ENCODE results near the gene ICA1. TPM values are rescaled to one million over a fixed set of nuclear protein-coding genes. Genes with fewer than 3 reads are reported as not detected.

ICA1 gene
- total RNA-seq, 5 donors from 2014 or later (not counting 1 experiment from before 2014, with no cell fraction given), result 0.82 to 2.4 (median 1.1) TPM

- Mint-ChIP-seq H3K9me3 (no peaks in the 10 kb centered on the region), H3K4me3 (peak overlapping the region; percentile 52 to 74 (median 69)), H3K27me3 (no peaks in the 10 kb centered on the region), H3K36me3 (peaks cover 5% of the 10 kb centered on the region), H3K27ac (peak overlapping the region; percentile 95 to 97), H3K4me1 (peaks cover 75 to 86% (median 81%) of the 10 kb centered on the region in 3 donors)
- Histone ChIP-seq H3K27me3 (replicated peaks in 1 of 2; ENCODE audit: control insufficient read depth in 2 of 2, extremely low read depth in 1 of 2, insufficient read depth in 2 of 2, low read length in 1 of 2) (no peaks in the 10 kb centered on the region), H3K4me1 (ENCODE audit: control insufficient read depth in 1 of 2, extremely low read depth in 1 of 2, insufficient read depth in 2 of 2, low read length in 2 of 2) (peaks cover 58 to 72% of the 10 kb centered on the region in 2 experiments), H3K27ac (ENCODE audit: low read length) (peak overlapping the region; percentile 92), H3K36me3 (ENCODE audit: control insufficient read depth in 2 of 2, extremely low read depth in 1 of 2, insufficient read depth in 1 of 2, low read length in 1 of 2) (no peaks in the 10 kb centered on the region), H3K9me3 (no peaks in the 10 kb centered on the region), H3K4me3 (ENCODE audit: control insufficient read depth in 1 of 2, extremely low read depth in 1 of 2, low read length in 1 of 2) (peak overlapping the region; percentile 1 to 30)
- 0% methylated on average over 3 of the region's 5 CpGs for WGBS (ENCODE audit: insufficient coverage)
- DNase-seq, result peak; percentile 25 to 81 (median 52)
- ATAC-seq (replicated peaks in 1 of 4), result peak; percentile 81 to 88 (median 87)
- POLR2A ChIA-PET, result interaction anchor here in 1 of 2 donors (0.6 to 2.1 kb wide), 4 partner anchors 23 to 162 kb away, joined by 3 to 10 read pairs (median 4); no protein-coding TSS in a partner anchor
- CTCF ChIA-PET, result no interaction called here
Observed at GRCh38 chr7:8131694-8132605, 130.0 kb downstream of the ICA1 start.

- DNase-seq, result no peak
- ChIA-PET CTCF (interaction anchor here in 1 of 2 donors (0.5 kb wide), 1 partner anchor 367 kb away, joined by 3 read pairs; no protein-coding TSS in a partner anchor), POLR2A (interaction anchor here in 1 of 2 donors (0.6 to 2.1 kb wide), 2 partner anchors 46 to 286 kb away, joined by 3 to 10 read pairs; no protein-coding TSS in a partner anchor)
- H3K27ac ChIP-seq (ENCODE audit: low read length), result peak overlapping the region; percentile 92
- Mint-ChIP-seq H3K4me3 (no peak overlapping the region), H3K4me1 (peaks cover 88 to 94% (median 94%) of the 10 kb centered on the region in 3 donors), H3K27me3 (no peaks in the 10 kb centered on the region), H3K9me3 (no peaks in the 10 kb centered on the region), H3K36me3 (peaks cover 5% of the 10 kb centered on the region), H3K27ac (peak overlapping the region; percentile 95 to 97)
- H3K9me3 ChIP-seq, result no peaks in the 10 kb centered on the region
- no peak for ATAC-seq (replicated peaks in 1 of 4)
- WGBS (ENCODE audit: insufficient coverage), result 100% methylated on average over 1 of the region's 1 CpG
- H3K27me3 ChIP-seq (replicated peaks in 1 of 2; ENCODE audit: control insufficient read depth in 2 of 2, extremely low read depth in 1 of 2, insufficient read depth in 2 of 2, low read length in 1 of 2), result no peaks in the 10 kb centered on the region
- H3K36me3 ChIP-seq (ENCODE audit: control insufficient read depth in 2 of 2, extremely low read depth in 1 of 2, insufficient read depth in 1 of 2, low read length in 1 of 2), result no peaks in the 10 kb centered on the region
- H3K4me1 ChIP-seq (ENCODE audit: control insufficient read depth in 1 of 2, extremely low read depth in 1 of 2, insufficient read depth in 2 of 2, low read length in 2 of 2), result peaks cover 70 to 84% of the 10 kb centered on the region in 2 experiments
- H3K4me3 ChIP-seq (ENCODE audit: control insufficient read depth in 1 of 2, extremely low read depth in 1 of 2, low read length in 1 of 2), result no peak overlapping the region
Observed at GRCh38 chr7:8130663-8131062, 131.3 kb downstream of the ICA1 start.

GRCh38 chr7:8129318-8129659 is 132.7 kb downstream of the ICA1 start:
- Mint-ChIP-seq H3K9me3 (no peaks in the 10 kb centered on the region), H3K36me3 (peaks cover 5% of the 10 kb centered on the region), H3K4me3 (peak overlapping the region in 1 of 3 donors; percentile 77), H3K27ac (peak overlapping the region; percentile 99 to 100), H3K27me3 (no peaks in the 10 kb centered on the region), H3K4me1 (peaks cover 95 to 98% (median 97%) of the 10 kb centered on the region in 3 donors)
- ATAC-seq (replicated peaks in 1 of 4) (no peak), DNase-seq (peak in 1 of 35 experiments; percentile 66)
- H3K4me1 ChIP-seq (ENCODE audit: control insufficient read depth in 1 of 2, extremely low read depth in 1 of 2, insufficient read depth in 2 of 2, low read length in 2 of 2), result peaks cover 75 to 87% of the 10 kb centered on the region in 2 experiments
- no peak overlapping the region for H3K4me3 ChIP-seq (ENCODE audit: control insufficient read depth in 1 of 2, extremely low read depth in 1 of 2, low read length in 1 of 2)
- no CpG with 5 or more reads among the region's 1 CpG for WGBS (ENCODE audit: insufficient coverage)
- H3K27me3 ChIP-seq (replicated peaks in 1 of 2; ENCODE audit: control insufficient read depth in 2 of 2, extremely low read depth in 1 of 2, insufficient read depth in 2 of 2, low read length in 1 of 2), result no peaks in the 10 kb centered on the region
- POLR2A ChIA-PET, result no interaction called here
- H3K27ac ChIP-seq (ENCODE audit: low read length), result peak overlapping the region; percentile 92
- H3K36me3 ChIP-seq (ENCODE audit: control insufficient read depth in 2 of 2, extremely low read depth in 1 of 2, insufficient read depth in 1 of 2, low read length in 1 of 2), result no peaks in the 10 kb centered on the region
- CTCF ChIA-PET, result interaction anchor here in 1 of 2 donors (1.0 kb wide), 1 partner anchor 20 kb away, joined by 3 read pairs; no protein-coding TSS in a partner anchor
- H3K9me3 ChIP-seq, result no peaks in the 10 kb centered on the region

GRCh38 chr7:8128449-8129317 is 133.3 kb downstream of the ICA1 start:
- Mint-ChIP-seq H3K9me3 (no peaks in the 10 kb centered on the region), H3K4me3 (peak overlapping the region in 2 of 3 donors; percentile 19 to 77), H3K36me3 (peaks cover 5% of the 10 kb centered on the region), H3K4me1 (peaks cover 92 to 96% (median 95%) of the 10 kb centered on the region in 3 donors), H3K27ac (peak overlapping the region; percentile 99 to 100), H3K27me3 (no peaks in the 10 kb centered on the region)
- 66% methylated on average over 6 of the region's 12 CpGs for WGBS (ENCODE audit: insufficient coverage)
- no peaks in the 10 kb centered on the region for H3K9me3 ChIP-seq
- peak overlapping the region; percentile 92 for H3K27ac ChIP-seq (ENCODE audit: low read length)
- no peak overlapping the region for H3K4me3 ChIP-seq (ENCODE audit: control insufficient read depth in 1 of 2, extremely low read depth in 1 of 2, low read length in 1 of 2)
- no peaks in the 10 kb centered on the region for H3K36me3 ChIP-seq (ENCODE audit: control insufficient read depth in 2 of 2, extremely low read depth in 1 of 2, insufficient read depth in 1 of 2, low read length in 1 of 2)
- ATAC-seq (replicated peaks in 1 of 4), result no peak
- CTCF ChIA-PET, result interaction anchor here in 1 of 2 donors (1.0 kb wide), 1 partner anchor 21 kb away, joined by 3 read pairs; no protein-coding TSS in a partner anchor
- H3K27me3 ChIP-seq (replicated peaks in 1 of 2; ENCODE audit: control insufficient read depth in 2 of 2, extremely low read depth in 1 of 2, insufficient read depth in 2 of 2, low read length in 1 of 2), result no peaks in the 10 kb centered on the region
- DNase-seq, result peak in 1 of 35 experiments; percentile 55
- POLR2A ChIA-PET, result interaction anchor here (0.6 kb wide), 2 partner anchors 20 to 149 kb away, joined by 3 read pairs; no protein-coding TSS in a partner anchor
- peaks cover 69 to 88% of the 10 kb centered on the region in 2 experiments for H3K4me1 ChIP-seq (ENCODE audit: control insufficient read depth in 1 of 2, extremely low read depth in 1 of 2, insufficient read depth in 2 of 2, low read length in 2 of 2)

GRCh38 chr7:8126601-8127167 is 135.3 kb downstream of the ICA1 start:
- Mint-ChIP-seq H3K4me1 (peaks cover 86 to 87% (median 86%) of the 10 kb centered on the region in 3 donors), H3K27me3 (no peaks in the 10 kb centered on the region), H3K36me3 (peaks cover 5% of the 10 kb centered on the region), H3K4me3 (peak overlapping the region in 2 of 3 donors; percentile 32 to 77), H3K9me3 (no peaks in the 10 kb centered on the region), H3K27ac (peak overlapping the region; percentile 99 to 100)
- Histone ChIP-seq H3K36me3 (ENCODE audit: control insufficient read depth in 2 of 2, extremely low read depth in 1 of 2, insufficient read depth in 1 of 2, low read length in 1 of 2) (no peaks in the 10 kb centered on the region), H3K27ac (ENCODE audit: low read length) (peak overlapping the region; percentile 92), H3K27me3 (replicated peaks in 1 of 2; ENCODE audit: control insufficient read depth in 2 of 2, extremely low read depth in 1 of 2, insufficient read depth in 2 of 2, low read length in 1 of 2) (no peaks in the 10 kb centered on the region), H3K4me1 (ENCODE audit: control insufficient read depth in 1 of 2, extremely low read depth in 1 of 2, insufficient read depth in 2 of 2, low read length in 2 of 2) (peaks cover 51 to 78% of the 10 kb centered on the region in 2 experiments), H3K4me3 (ENCODE audit: control insufficient read depth in 1 of 2, extremely low read depth in 1 of 2, low read length in 1 of 2) (no peak overlapping the region), H3K9me3 (no peaks in the 10 kb centered on the region)
- DNase-seq (no peak), ATAC-seq (replicated peaks in 1 of 4) (no peak)
- ChIA-PET POLR2A (interaction anchor here (0.5 to 1.4 kb wide), 4 partner anchors 50 to 182 kb away, joined by 3 read pairs; no protein-coding TSS in a partner anchor), CTCF (interaction anchor here in 1 of 2 donors (1.0 to 2.0 kb wide), 4 partner anchors 42 to 486 kb away, joined by 3 to 9 read pairs (median 5); partner anchors contain the start of gene UMAD1)
- no CpG with 5 or more reads among the region's 2 CpGs for WGBS (ENCODE audit: insufficient coverage)
